Ectodermal cell (in vitro differentiated cells): ENCODE measurements around the gene GORASP1.

Experiments
- H3K27ac ChIP-seq: 2 replicates; pipeline ENCODE4 v1.7.0; 2013; ENCODE audit warnings: mild to moderate bottlenecking, low read depth, low read length; ENCODE audit not compliant: insufficient read depth, poor library complexity, severe bottlenecking
- H3K27me3 ChIP-seq: 2 replicates; pipeline ENCODE4 v1.7.0; 2013; ENCODE audit warnings: mild to moderate bottlenecking, low read length; ENCODE audit not compliant: insufficient read depth, control insufficient read depth, poor library complexity, severe bottlenecking
- H3K36me3 ChIP-seq: one replicate; pipeline ENCODE4 v1.7.0; 2013; ENCODE audit warnings: low read length; ENCODE audit not compliant: control insufficient read depth, insufficient read depth
- H3K4me1 ChIP-seq: one replicate; pipeline ENCODE4 v1.7.0; 2013; ENCODE audit warnings: low read length; ENCODE audit not compliant: control insufficient read depth, insufficient read depth
- H3K4me3 ChIP-seq: 2 replicates; pipeline ENCODE4 v1.7.0; 2013; ENCODE audit warnings: low read depth, low read length, control low read depth; ENCODE audit not compliant: insufficient read depth
- H3K9me3 ChIP-seq: 2 replicates; pipeline ENCODE4 v1.7.0; 2013; ENCODE audit warnings: mild to moderate bottlenecking, low read length, moderate library complexity; ENCODE audit not compliant: control insufficient read depth
- WGBS, 2 experiments: methylation state at CpG; one replicate each; pipeline ENCODE4 v1.1.7; 2013; ENCODE audit warnings: missing lambda C conversion rate in 2 of 2; 5-methylcytosine and 5-hydroxymethylcytosine counted together

Gene GORASP1

DNA sequence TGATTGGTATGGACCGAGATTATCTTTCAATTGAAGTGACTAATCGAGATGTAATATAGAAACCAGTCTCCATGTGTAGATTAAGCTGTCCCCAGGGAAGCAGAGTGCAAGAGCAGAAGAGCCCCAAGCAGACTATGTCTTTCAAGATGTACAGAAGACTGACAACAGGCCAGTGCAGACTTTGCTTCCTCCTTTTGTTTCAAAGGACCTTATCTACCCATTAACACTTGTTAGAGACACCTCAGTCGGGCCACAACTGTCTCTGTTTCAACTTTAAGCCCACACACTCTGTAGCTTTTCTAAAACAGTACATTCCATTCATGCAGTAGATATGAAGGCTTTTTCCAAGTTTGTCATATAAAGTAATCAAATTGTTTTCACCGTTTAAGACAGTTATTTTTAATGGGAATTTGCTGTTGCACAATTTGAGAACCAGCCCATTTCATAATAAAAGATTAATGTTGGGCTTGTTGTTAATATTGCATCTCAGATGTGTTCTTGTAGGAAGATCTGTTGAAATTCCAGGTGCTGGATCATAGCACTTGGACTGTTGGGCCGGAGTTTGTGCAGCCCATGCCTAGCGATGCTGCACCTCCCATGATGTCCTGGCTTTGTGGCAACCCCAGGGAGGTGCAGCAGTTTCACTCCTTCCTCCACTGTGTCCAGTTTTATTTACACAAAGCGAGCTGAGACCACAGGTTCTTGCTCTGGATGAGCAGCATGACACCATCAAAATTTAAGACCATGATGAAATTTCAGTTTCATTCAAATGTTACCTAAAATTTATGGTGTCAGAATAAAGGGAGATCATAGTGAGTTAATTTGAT lies 12.4 kb downstream of the GORASP1 start:
- no peaks in the 10 kb centered on the region for H3K27me3 ChIP-seq

DNA sequence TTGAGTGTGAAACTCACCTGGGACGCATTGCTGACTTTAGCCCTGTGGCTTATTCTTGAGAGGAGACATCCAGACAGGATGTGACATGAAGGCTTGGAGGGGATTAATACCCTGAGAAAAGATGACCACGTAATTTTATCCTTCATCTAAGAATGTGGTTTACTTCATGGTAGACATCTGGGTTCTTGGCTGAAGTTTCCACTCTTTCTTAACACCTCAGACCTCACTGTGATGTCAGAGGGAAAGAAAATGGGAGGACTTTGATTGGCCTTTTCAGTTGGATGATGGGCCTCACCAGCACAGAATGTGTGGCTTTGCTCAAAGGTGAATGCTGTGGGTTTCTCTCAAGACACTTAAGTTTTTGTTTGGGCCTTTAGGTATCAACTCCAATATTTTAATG lies 16.5 kb downstream of the GORASP1 start:
- Histone ChIP-seq H3K27ac (no peak overlapping the region), H3K36me3 (peaks cover 39% of the 10 kb centered on the region), H3K9me3 (no peaks in the 10 kb centered on the region), H3K27me3 (no peaks in the 10 kb centered on the region), H3K4me1 (no peaks in the 10 kb centered on the region), H3K4me3 (no peak overlapping the region)
- 91 to 94% methylated on average over 2 of the region's 2 CpGs for WGBS, 2 experiments

More for the DNA sequence above, 12.4 kb downstream of the GORASP1 start:
- no peak overlapping the region for H3K4me3 ChIP-seq
- H3K36me3 ChIP-seq = peaks cover 58% of the 10 kb centered on the region
- H3K9me3 ChIP-seq = no peaks in the 10 kb centered on the region
- WGBS, 2 experiments = 93 to 94% methylated on average over 6 to 7 of the region's 7 CpGs
- no peaks in the 10 kb centered on the region for H3K4me1 ChIP-seq
- H3K27ac ChIP-seq = no peak overlapping the region

- no peak overlapping the region for H3K27ac ChIP-seq
- WGBS, 2 experiments = 94 to 95% methylated on average over 3 of the region's 3 CpGs
- H3K27me3 ChIP-seq = no peaks in the 10 kb centered on the region
- no peaks in the 10 kb centered on the region for H3K4me1 ChIP-seq
- H3K4me3 ChIP-seq = no peak overlapping the region
- no peaks in the 10 kb centered on the region for H3K9me3 ChIP-seq
- H3K36me3 ChIP-seq = peaks cover 31% of the 10 kb centered on the region
Measured at GRCh38 chr3:39088889-39089288, 18.5 kb downstream of the GORASP1 start.

DNA sequence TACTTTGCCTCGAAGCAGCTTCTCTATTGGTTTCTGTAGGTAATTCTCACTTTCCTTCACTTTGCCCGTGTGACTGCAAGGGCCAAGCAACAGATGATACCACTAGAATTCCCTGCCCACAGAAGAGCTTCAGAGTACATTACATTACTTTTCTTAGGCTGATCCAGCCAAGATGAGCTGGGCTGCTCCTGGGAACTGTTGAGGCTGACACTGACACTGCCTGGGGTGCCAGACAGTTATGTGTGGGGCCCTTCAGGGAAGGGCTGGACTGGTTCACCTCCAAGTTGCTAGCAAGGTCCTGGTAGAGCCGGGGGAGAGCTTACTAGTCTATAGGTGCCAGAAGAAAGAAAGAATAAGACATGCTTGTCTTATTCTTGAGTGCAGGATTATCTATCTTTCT lies 19.0 kb downstream of the GORASP1 start:
- WGBS, 2 experiments = 93 to 96% methylated on average over 3 of the region's 3 CpGs
- H3K9me3 ChIP-seq = no peaks in the 10 kb centered on the region
- no peak overlapping the region for H3K27ac ChIP-seq
- no peaks in the 10 kb centered on the region for H3K4me1 ChIP-seq
- no peaks in the 10 kb centered on the region for H3K27me3 ChIP-seq
- peaks cover 30% of the 10 kb centered on the region for H3K36me3 ChIP-seq
- H3K4me3 ChIP-seq = no peak overlapping the region

DNA sequence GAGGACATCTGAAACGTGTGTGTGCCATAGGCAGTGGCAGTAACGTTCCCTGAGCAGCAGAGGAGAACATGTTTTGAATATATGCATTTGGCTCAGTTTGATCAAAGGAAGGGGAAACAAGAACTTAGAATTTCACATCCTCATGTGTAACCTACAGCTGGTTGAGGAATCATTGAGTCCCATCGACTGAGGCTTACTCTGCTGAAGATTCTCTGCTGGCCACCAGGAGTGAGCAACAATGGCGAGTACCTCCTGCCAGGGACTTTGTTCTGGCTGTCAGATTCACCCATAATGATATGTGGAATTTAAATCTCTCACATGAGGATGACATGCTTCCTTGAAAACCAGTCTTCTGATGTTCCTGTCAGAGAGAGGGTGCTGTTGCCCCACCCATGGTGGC lies 21.3 kb downstream of the GORASP1 start:
- peaks cover 19% of the 10 kb centered on the region for H3K36me3 ChIP-seq
- 86 to 91% methylated on average over 4 of the region's 4 CpGs for WGBS, 2 experiments

GRCh38 chr3:39082666-39083313 lies 24.6 kb downstream of the GORASP1 start:
- no peaks in the 10 kb centered on the region for H3K4me1 ChIP-seq
- WGBS, 2 experiments = 94 to 96% methylated on average over 4 of the region's 4 CpGs
- H3K4me3 ChIP-seq = no peak overlapping the region
- H3K36me3 ChIP-seq = peaks cover 23% of the 10 kb centered on the region
- H3K9me3 ChIP-seq = no peaks in the 10 kb centered on the region
- H3K27ac ChIP-seq = no peak overlapping the region
- no peaks in the 10 kb centered on the region for H3K27me3 ChIP-seq

More for the DNA sequence above, 21.3 kb downstream of the GORASP1 start:
- no peaks in the 10 kb centered on the region for H3K4me1 ChIP-seq
- no peak overlapping the region for H3K4me3 ChIP-seq
- H3K27me3 ChIP-seq = no peaks in the 10 kb centered on the region
- no peaks in the 10 kb centered on the region for H3K9me3 ChIP-seq
- no peak overlapping the region for H3K27ac ChIP-seq

GRCh38 chr3:39080026-39080425 lies 27.4 kb downstream of the GORASP1 start:
- Histone ChIP-seq H3K36me3 (peaks cover 35% of the 10 kb centered on the region), H3K9me3 (no peaks in the 10 kb centered on the region), H3K27me3 (no peaks in the 10 kb centered on the region), H3K4me3 (no peak overlapping the region), H3K4me1 (no peaks in the 10 kb centered on the region), H3K27ac (no peak overlapping the region)

DNA sequence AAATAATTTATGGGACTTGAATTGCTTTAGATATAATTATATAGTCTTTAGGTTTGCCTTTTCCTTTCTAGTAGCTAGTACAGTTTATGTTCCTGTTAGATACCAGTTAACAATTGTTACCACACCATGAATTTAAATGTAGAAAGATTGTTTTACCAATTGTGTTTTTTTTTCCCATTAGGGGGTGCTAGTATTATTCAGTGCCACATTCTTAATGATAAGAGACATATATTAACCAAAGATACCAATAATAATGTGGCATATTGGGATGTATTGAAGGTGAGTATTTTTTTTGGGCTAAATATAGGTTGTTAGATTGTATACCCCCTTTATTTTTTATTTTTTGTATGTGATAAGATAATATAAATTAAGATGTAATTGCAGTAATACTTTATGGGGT lies 27.9 kb downstream of the GORASP1 start:
- Histone ChIP-seq H3K36me3 (peaks cover 39% of the 10 kb centered on the region), H3K27me3 (no peaks in the 10 kb centered on the region), H3K4me1 (no peaks in the 10 kb centered on the region), H3K4me3 (no peak overlapping the region), H3K27ac (no peak overlapping the region), H3K9me3 (no peaks in the 10 kb centered on the region)

DNA sequence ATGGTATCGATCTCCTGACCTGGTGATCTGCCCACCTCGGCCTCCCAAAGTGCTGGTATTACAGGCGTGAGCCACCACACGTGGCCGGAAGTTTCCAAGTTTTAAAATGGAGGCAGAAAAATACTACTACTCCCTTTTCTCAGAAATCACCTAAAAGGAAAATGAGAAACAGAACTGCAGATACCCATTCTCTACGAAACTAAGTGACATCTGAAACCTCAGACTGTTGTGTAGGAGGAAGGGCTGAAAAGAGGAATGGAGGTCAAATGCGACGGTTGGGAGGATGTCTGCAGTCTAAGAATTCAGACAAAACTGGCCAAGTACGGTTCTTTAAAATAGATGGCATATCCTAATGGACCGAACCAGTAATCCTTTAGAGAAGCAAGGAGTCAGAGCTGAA lies 31.5 kb downstream of the GORASP1 start:
- H3K36me3 ChIP-seq = peaks cover 39% of the 10 kb centered on the region
- H3K9me3 ChIP-seq = no peaks in the 10 kb centered on the region
- WGBS, 2 experiments = 94 to 95% methylated on average over 10 of the region's 10 CpGs
- H3K27ac ChIP-seq = no peak overlapping the region
- H3K27me3 ChIP-seq = no peaks in the 10 kb centered on the region
- no peaks in the 10 kb centered on the region for H3K4me1 ChIP-seq
- H3K4me3 ChIP-seq = no peak overlapping the region

DNA sequence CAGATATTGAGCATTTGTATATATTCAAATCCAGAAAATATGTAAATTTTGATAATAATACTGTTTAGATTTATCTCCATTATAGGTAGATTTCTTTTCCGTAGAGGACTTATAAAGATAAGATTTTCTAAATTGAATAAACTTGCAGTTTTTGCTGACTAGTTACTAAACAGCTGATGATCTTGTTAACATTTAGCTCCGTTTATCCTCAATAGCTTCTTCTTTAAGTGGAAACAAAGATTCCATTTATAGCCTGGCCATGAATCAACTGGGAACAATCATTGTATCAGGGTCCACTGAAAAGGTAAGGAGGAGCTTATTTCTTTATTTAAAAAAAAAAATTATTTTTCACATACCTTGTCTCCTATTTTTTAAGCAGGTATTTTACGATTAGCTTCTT lies 38.9 kb downstream of the GORASP1 start:
- 99 to 100% methylated on average over 2 to 3 of the region's 3 CpGs for WGBS, 2 experiments
- Histone ChIP-seq H3K9me3 (no peaks in the 10 kb centered on the region), H3K4me1 (no peaks in the 10 kb centered on the region), H3K27ac (no peak overlapping the region), H3K27me3 (no peaks in the 10 kb centered on the region), H3K4me3 (no peak overlapping the region), H3K36me3 (peaks cover 12% of the 10 kb centered on the region)
